GM23338 (cell line): ENCODE data around the gene MPST. TPM values are rescaled to one million over a fixed set of nuclear protein-coding genes. Genes with fewer than 3 reads are reported as not detected.

Experiments used
- ATAC-seq: fragments of 200-7000 bp; cut with Tn5 transposase; 3 replicates; pipeline ENCODE4 v1.9.1; 2020
- DNase-seq: peaks from one replicate; pipeline ENCODE4 v3.0.0-alpha.2; 2015; ENCODE audit warnings: low spot score
- H2AFZ ChIP-seq: fragments of 200-600 bp; sonication (generic); 2 replicates; pipeline ENCODE4 v1.8.0; 2016; ENCODE audit warnings: antibody characterized with exemption, mild to moderate bottlenecking, moderate library complexity
- H3F3A ChIP-seq: fragments of 200-600 bp; sonication (generic); replicated peaks from 2 replicates; pipeline ENCODE4 v1.8.0; 2017; ENCODE audit warnings: antibody characterized with exemption, mixed run types, low read depth
- H3K27ac ChIP-seq: fragments of 200-600 bp; sonication (generic); 2 replicates; pipeline ENCODE4 v1.6.1; 2016; ENCODE audit warnings: low read depth
- H3K27me3 ChIP-seq: fragments of 200-600 bp; sonication (generic); 2 replicates; pipeline ENCODE4 v1.8.0; 2016; ENCODE audit warnings: mild to moderate bottlenecking, mixed run types, moderate library complexity; ENCODE audit not compliant: insufficient read depth
- H3K36me3 ChIP-seq: fragments of 200-600 bp; sonication (generic); 2 replicates; pipeline ENCODE4 v1.8.0; 2016; ENCODE audit warnings: mild to moderate bottlenecking; ENCODE audit not compliant: insufficient read depth
- H3K4me1 ChIP-seq: fragments of 200-600 bp; sonication (generic); 2 replicates; pipeline ENCODE4 v1.8.0; 2016; ENCODE audit warnings: mild to moderate bottlenecking, moderate library complexity; ENCODE audit not compliant: insufficient read depth
- H3K4me2 ChIP-seq: fragments of 200-600 bp; sonication (generic); 2 replicates; pipeline ENCODE4 v1.7.1; 2017; ENCODE audit warnings: mixed run types
- H3K4me3 ChIP-seq: fragments of 200-600 bp; sonication (generic); 2 replicates; pipeline ENCODE4 v1.6.1; 2016; ENCODE audit warnings: mixed run types
- H3K79me2 ChIP-seq: fragments of 200-600 bp; sonication (generic); replicated peaks from 2 replicates; pipeline ENCODE4 v1.8.0; 2017; ENCODE audit warnings: mild to moderate bottlenecking; ENCODE audit not compliant: insufficient read depth
- H3K9me2 ChIP-seq: fragments of 200-600 bp; sonication (generic); 2 replicates; pipeline ENCODE4 v1.8.0; 2017; ENCODE audit not compliant: insufficient read depth
- H4K20me1 ChIP-seq: fragments of 200-600 bp; sonication (generic); replicated peaks from 2 replicates; pipeline ENCODE4 v1.8.0; 2017; ENCODE audit warnings: mild to moderate bottlenecking; ENCODE audit not compliant: insufficient read depth
- H3K27ac Mint-ChIP-seq: 2 replicates; pipeline ENCODE4 v1.8.0; 2020; ENCODE audit warnings: inconsistent platforms, mild to moderate bottlenecking, moderate library complexity, mixed read lengths
- H3K27me3 Mint-ChIP-seq: 3 replicates; pipeline ENCODE4 v1.8.0; 2022; ENCODE audit warnings: low read depth, mild to moderate bottlenecking, moderate library complexity, mixed read lengths, inconsistent platforms; ENCODE audit not compliant: insufficient read depth, poor library complexity
- H3K36me3 Mint-ChIP-seq: 3 replicates; pipeline ENCODE4 v1.8.0; 2021; ENCODE audit warnings: low read depth, mild to moderate bottlenecking, inconsistent platforms, moderate library complexity, mixed read lengths
- H3K4me1 Mint-ChIP-seq: 3 replicates; pipeline ENCODE4 v1.8.0; 2020; ENCODE audit warnings: mild to moderate bottlenecking, inconsistent platforms, mixed read lengths
- H3K4me3 Mint-ChIP-seq: 3 replicates; pipeline ENCODE4 v1.8.0; 2021; ENCODE audit warnings: moderate library complexity, mild to moderate bottlenecking, inconsistent platforms, mixed read lengths
- H3K9me3 Mint-ChIP-seq: 3 replicates; pipeline ENCODE4 v1.8.0; 2020; ENCODE audit warnings: moderate library complexity, mild to moderate bottlenecking, inconsistent platforms, mixed read lengths
- NANOG ChIP-seq: IDR thresholded peaks from 2 replicates; pipeline ENCODE4 v1.6.1; 2016; ENCODE audit warnings: antibody characterized with exemption, borderline replicate concordance
- ZNF114 ChIP-seq: fragments of 250-450 bp; sonication (Bioruptor Pico); IDR thresholded peaks from 2 replicates; pipeline ENCODE4 v1.5.0; 2020; ENCODE audit warnings: mild to moderate bottlenecking, moderate library complexity
- ZNF331 ChIP-seq: fragments of 250-450 bp; sonication (Bioruptor Pico); IDR thresholded peaks from 2 replicates; pipeline ENCODE4 v1.5.0; 2020; ENCODE audit warnings: low read depth, mild to moderate bottlenecking, moderate library complexity
- polyA plus RNA-seq: library from polyadenylated mRNA; unstranded; fragments of >200 nt; fragmentation: Nextera tagmentation; extraction: Ambion mirVana; gene quantifications from 2 replicates; pipeline ENCODE4 v1.2.1, GENCODE V29; 2016
- total RNA-seq: library from RNA; depleted of rRNA; stranded (reverse); fragments of >200 nt; shearing (Covaris generic); gene quantifications from 2 replicates; pipeline ENCODE4 v1.2.3, GENCODE V29; 2014
- TF ChIP-seq, protein P1 (sequence below): IDR thresholded peaks from one replicate; pipeline ENCODE4 v1.6.1; 2018; ENCODE audit warnings: antibody characterized with exemption; ENCODE audit not compliant: unreplicated experiment
- TF ChIP-seq, protein P2 (sequence below), 2 experiments: fragments of 200-600 bp in 1 of 2; sonication (generic) in 1 of 2; conservative IDR thresholded peaks; 2 replicates each; pipeline versions ENCODE4 v1.5.1 to v1.6.1; 2016 to 2017; ENCODE audit warnings: antibody characterized with exemption in 2 of 2, low read depth in 2 of 2, mild to moderate bottlenecking in 2 of 2, moderate library complexity in 1 of 2

The MPST gene
- total and polyA plus RNA-seq, 2 experiments from 2014 or later, result 86.2 to 158 TPM

DNA sequence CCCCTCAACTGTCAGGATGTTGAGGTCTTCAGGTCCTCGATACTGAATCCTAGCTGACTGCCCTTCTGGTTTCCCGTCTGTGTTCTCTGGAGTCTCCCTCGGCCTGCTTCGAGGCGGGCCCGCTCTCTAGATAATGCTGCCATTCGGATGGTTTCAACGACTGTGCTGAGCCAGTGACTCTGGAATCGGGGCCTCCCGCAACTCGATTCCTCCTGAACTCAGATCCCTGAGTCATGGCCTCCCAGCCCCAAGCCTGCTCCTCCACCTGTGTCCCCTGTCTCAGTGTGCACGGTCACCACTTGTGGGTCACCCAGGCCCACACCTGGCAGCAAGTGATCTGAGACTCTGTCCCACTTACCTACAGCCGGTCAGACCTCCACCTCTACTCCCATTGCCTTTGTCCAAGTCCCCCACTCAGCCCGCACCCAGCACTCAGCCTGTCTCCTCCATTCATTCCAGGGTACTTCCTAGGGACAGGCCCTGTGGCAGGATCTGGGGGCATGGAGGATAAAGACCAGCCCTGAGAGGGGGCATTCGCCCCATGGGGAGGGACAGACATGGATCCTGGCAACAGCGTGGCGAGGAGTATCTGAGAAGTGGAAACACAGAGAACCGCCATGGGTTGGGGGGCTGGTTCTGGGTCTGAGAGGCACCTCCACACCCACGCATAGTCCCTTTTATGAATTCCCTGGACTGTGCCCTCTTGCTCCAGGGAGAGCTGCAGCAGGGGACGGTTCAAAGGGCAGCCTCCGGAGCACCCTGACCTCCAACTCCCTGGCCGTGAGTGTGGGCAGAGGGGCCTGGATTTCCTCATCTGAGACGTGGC, 14.3 kb downstream of the MPST start (continued):
- TF ChIP-seq, protein P1, sequence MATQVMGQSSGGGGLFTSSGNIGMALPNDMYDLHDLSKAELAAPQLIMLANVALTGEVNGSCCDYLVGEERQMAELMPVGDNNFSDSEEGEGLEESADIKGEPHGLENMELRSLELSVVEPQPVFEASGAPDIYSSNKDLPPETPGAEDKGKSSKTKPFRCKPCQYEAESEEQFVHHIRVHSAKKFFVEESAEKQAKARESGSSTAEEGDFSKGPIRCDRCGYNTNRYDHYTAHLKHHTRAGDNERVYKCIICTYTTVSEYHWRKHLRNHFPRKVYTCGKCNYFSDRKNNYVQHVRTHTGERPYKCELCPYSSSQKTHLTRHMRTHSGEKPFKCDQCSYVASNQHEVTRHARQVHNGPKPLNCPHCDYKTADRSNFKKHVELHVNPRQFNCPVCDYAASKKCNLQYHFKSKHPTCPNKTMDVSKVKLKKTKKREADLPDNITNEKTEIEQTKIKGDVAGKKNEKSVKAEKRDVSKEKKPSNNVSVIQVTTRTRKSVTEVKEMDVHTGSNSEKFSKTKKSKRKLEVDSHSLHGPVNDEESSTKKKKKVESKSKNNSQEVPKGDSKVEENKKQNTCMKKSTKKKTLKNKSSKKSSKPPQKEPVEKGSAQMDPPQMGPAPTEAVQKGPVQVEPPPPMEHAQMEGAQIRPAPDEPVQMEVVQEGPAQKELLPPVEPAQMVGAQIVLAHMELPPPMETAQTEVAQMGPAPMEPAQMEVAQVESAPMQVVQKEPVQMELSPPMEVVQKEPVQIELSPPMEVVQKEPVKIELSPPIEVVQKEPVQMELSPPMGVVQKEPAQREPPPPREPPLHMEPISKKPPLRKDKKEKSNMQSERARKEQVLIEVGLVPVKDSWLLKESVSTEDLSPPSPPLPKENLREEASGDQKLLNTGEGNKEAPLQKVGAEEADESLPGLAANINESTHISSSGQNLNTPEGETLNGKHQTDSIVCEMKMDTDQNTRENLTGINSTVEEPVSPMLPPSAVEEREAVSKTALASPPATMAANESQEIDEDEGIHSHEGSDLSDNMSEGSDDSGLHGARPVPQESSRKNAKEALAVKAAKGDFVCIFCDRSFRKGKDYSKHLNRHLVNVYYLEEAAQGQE, result no peak
- no peak for TF ChIP-seq ZNF331
- TF ChIP-seq, protein P2, sequence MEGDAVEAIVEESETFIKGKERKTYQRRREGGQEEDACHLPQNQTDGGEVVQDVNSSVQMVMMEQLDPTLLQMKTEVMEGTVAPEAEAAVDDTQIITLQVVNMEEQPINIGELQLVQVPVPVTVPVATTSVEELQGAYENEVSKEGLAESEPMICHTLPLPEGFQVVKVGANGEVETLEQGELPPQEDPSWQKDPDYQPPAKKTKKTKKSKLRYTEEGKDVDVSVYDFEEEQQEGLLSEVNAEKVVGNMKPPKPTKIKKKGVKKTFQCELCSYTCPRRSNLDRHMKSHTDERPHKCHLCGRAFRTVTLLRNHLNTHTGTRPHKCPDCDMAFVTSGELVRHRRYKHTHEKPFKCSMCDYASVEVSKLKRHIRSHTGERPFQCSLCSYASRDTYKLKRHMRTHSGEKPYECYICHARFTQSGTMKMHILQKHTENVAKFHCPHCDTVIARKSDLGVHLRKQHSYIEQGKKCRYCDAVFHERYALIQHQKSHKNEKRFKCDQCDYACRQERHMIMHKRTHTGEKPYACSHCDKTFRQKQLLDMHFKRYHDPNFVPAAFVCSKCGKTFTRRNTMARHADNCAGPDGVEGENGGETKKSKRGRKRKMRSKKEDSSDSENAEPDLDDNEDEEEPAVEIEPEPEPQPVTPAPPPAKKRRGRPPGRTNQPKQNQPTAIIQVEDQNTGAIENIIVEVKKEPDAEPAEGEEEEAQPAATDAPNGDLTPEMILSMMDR (conservative IDR thresholded peaks at IDR 0.05; ENCODE audit: low read depth in 2 of 2), result no peak

DNA sequence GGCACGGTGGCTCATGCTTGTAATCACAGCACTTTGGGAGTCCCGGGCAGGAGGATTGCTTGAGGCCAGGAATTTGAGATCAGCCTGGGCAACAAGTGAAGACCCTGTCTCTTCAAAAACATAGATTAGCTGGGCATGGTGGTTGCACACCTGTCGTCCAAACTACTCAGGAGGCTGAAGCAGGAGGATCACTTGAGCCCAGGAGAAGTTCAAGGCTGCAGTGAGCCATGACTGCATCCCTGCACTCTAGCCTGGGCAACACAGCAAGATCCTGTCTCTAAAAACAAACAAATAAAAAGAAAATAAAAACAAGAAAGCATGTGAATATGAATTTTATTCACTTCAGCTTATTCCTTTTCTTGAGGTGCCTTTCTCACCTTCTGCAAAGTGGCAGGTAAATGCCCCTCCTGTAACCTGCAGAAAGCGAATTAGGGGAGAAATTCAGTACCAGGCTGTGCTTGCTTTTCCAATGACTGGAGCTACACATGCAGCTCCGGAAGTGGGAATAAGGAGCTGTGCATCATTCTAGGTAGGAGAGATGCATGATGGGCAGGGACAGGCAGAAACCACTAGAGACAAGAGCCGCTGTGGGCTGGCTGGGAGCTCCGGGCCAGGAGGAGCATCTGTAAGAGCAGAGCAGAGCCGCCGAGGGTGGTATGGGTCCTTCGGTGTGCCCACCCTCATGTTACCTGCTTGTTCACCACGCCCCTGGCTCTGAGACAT, 17.3 kb downstream of the MPST start:
- Histone ChIP-seq H2AFZ (no peak overlapping the region), H3K9me2 (no peaks in the 10 kb centered on the region), H3K36me3 (no peaks in the 10 kb centered on the region), H3K4me2 (no peak overlapping the region), H4K20me1 (no peaks in the 10 kb centered on the region), H3F3A (no peaks in the 10 kb centered on the region), H3K27me3 (no peaks in the 10 kb centered on the region), H3K4me3 (no peak overlapping the region), H3K4me1 (peaks cover 9% of the 10 kb centered on the region; the same call in 1 of the 2 replicates), H3K79me2 (no peaks in the 10 kb centered on the region), H3K27ac (no peak overlapping the region)
- Mint-ChIP-seq H3K9me3 (no peaks in the 10 kb centered on the region), H3K27me3 (peaks cover 12% of the 10 kb centered on the region), H3K4me3 (no peak overlapping the region), H3K4me1 (peaks cover 37% of the 10 kb centered on the region), H3K36me3 (no peaks in the 10 kb centered on the region), H3K27ac (no peak overlapping the region)
- DNase-seq, result no peak
- no peak for ATAC-seq
- TF ChIP-seq ZNF114 (CRISPR knock-in tag), result no peak
- TF ChIP-seq, protein P2 (conservative IDR thresholded peaks at IDR 0.05; ENCODE audit: low read depth in 2 of 2), result no peak
- no peak for TF ChIP-seq NANOG
- TF ChIP-seq, protein P1, result no peak
